CD4-positive, alpha-beta T cell treated with Interleukin-15 for 4 hours (primary cell): ENCODE measurements around the gene MTERF2.

Source experiments
- DNase-seq: peaks from one replicate; pipeline ENCODE4 v3.0.0-alpha.2; 2020; ENCODE audit warnings: low spot score

Gene MTERF2

DNA sequence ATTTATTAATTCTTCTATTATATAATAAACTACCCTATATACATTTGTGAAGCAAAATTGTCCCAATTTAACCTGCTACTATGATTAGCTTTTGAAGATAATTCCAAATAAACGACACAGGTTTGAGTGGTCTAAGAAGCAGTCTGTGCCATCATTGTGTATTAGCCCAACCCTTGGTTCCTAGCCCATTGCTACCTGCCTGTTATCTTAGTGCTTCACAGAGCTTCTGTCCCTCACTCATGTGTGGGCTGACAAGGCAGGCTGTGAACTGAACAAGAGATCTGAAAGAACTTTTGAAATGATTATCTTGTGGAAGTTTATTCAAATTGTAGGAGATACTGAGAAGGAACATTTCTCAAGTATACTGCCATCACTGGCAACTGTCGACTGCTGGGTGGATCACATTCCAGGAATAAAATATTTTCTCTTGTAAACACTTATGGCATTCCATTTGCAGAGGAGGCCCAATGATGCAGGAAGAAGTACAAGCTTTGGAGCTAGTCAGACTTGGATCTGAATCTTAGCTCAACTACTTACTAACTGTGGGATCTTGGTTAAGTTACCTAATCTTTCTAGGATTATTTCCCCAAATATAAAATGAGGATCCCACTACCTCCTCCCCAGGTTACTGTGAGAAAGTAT is 7.8 kb upstream of the MTERF2 start:
- DNase-seq = no peak

DNA sequence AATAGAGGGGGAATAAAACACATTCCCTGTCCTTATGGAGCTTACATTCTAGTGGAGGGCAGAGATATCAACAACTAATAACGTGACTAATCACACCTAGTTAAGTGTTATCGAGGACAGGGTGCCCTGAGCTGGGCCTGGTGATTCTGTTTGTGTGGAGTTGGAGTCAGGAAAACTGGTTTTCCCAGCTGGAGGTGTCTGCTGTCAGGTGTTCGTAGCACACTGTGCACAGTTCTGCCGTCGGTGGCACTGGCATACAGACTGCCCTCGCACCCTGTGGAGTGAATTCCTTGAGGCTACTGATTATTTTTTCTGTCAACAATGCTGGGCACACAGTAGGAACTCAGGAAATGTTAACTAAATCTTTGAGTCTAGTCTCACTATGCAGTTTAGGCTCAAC is 900 bp upstream of the MTERF2 start:
- no peak for DNase-seq

DNA sequence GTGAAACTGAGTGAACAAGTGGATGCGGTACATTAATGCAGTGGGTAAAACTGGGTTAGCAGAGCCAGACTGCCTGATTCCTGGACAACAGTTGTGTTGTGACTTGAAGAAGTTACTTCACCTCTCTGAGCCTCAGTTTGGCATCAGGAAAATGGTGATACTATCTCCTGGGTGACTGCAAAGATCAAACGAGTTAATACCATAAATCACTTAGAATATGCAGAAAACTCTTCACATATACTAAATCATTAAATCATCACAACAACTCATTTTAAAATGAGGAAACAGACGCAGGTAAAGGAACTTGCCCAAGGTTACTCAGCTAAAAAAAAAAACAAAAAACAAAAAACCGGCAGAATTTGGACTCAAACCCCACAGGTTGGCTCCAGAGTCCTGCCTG is 811 bp downstream of the MTERF2 start:
- no peak for DNase-seq

DNA sequence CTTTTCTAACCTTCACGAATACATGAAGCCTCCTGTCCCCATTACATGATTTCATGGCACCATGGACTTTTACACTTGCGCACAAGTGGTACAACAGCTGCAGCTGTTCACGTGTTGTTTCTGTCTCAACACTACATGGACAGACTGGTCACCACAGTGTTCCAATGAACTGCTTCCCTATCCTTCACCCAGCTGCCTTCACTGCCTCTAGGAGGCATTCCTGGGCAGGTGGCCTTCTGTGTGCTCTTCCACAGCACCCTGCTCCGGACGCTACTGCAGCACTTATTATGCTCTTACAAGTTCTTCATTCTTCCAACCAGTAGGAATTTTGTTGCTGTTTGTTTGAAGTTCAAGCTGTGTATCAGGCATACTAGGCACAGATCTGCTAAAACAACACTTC is 1.5 kb downstream of the MTERF2 start:
- DNase-seq = no peak

DNA sequence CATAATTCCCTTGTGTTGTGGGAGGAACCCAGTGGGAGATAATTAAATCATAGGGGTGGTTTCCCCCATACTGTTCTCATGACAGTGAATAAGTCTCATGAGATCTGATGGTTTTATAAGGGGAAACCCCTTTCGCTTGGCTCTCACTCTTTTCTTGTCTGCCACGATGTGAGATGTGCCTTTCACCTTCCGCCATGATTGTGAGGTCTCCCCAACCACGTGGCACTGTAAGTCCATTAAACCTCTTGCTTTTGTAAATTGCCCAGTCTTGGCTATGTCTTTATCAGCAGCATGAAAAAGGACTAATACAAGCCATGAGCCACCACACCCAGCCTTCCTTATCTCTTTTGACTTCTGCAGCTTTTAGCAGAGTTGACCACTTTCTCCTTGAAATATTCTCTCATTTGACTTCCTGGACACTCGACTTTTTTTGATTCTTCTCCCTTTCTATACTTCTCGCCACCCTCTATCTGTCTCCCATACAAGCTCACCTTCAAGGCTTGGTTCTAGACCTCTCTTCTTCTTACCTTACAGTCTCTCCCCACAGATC is 2.3 kb downstream of the MTERF2 start:
- peak; percentile 6 for DNase-seq

DNA sequence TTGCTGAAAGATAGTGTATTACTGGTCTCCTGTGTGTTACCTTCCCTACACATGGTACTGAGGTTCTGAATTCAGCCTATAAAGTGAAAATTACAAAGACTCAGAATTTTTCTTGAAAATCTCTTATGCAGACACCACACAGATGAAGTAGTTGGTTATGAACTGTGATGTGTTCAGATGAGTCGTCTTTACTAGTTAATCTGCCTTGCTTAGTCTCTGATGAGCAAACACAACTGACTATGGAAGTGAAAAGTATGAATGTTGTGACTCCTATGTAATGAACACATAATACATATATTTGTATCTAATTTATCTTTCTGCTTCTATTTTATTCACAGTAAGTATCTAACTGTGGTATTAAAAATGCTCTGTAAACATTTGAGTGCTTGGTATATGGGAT is 4.7 kb downstream of the MTERF2 start:
- DNase-seq = no peak

DNA sequence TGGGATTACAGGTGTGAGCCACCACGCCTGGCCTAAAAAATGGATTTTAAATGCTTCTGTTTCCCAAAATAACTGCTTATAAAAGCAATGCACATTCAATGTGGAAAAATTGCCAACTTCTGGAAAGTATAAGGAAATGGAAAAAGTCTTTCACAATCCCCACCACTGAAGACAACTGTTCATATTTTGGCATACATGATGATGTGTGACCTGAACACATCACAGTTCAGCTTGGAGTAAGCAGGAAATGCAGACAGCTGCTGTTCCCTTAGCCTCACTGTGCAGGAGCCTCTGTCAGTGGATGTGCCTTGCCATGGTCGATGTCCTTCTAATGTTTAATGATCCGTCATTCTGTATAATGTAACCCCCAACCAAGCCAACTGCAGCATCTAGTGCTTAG is 5.2 kb downstream of the MTERF2 start:
- DNase-seq = no peak

DNA sequence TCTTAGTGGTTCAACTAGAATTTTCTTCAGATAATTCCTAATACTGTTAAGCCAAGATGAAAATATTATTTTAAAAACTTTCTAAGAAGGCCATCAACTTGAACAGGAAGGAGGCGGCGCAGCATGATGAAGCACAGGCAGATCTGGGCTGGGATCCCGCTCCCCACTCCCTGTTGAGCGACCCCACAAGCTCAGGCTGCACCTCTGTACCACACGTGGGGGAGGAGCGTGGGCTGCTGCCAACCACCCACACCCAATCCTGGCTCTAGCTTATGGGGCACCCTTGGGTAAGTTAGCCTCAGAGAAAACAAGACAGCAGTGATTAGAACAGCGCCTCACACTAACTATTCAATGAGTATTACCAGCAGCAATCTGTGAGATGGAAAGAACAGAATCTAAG is 6.0 kb downstream of the MTERF2 start:
- DNase-seq = no peak

DNA sequence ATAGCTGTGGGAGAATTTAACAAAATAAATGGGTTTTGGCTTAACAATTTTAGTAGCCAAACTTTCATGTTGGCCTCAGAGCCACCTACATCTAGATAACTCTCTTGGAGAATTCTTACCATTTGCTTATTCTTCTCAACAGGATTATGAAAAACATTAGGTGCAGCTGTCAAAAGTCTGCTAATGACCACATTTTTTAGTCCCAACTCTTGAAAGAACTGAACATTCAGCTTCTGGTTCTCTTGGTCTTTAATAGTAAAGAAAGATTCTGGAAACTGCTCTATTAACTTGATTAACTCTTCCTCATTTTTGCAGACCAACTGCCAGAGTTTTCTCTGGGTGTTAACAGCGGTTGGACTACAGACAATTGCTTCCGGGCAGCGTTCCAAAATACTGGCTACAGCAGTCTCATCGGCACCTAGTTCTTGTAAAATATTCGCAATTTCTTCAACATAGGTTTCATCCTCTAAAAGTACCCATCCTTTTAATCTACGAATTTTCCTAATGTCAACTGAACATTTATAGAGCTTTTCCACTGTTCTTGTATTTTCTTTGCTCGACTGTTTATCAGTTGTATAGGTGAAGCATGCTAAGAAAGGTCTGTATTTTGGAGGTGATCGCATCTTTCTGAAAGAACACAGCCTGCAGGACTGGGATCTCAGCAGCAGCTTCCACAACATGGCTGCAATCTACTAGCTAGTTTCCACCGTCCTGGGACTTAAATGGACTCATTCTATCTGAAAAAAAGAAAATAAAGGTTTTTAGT is 8.7 kb downstream of the MTERF2 start:
- no peak for DNase-seq

DNA sequence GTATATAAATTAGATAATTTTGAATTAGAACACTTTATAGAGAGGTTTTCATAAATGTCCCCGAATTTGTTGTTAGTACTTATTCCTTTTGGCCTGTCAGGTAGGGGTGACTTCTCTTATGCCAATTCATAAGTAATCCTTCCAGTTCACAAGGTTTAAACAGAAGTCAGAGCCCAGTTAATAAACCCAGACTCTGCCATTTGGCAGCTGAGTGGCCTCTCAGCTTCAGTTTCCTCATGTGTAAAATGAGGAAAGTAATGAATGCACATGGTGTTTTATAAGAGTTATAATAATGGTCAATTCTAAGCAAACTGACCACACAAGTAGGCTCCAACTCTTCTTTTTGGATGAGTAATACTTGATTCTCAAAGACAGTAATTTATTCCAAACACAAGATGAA is 10.3 kb downstream of the MTERF2 start:
- no peak for DNase-seq

DNA sequence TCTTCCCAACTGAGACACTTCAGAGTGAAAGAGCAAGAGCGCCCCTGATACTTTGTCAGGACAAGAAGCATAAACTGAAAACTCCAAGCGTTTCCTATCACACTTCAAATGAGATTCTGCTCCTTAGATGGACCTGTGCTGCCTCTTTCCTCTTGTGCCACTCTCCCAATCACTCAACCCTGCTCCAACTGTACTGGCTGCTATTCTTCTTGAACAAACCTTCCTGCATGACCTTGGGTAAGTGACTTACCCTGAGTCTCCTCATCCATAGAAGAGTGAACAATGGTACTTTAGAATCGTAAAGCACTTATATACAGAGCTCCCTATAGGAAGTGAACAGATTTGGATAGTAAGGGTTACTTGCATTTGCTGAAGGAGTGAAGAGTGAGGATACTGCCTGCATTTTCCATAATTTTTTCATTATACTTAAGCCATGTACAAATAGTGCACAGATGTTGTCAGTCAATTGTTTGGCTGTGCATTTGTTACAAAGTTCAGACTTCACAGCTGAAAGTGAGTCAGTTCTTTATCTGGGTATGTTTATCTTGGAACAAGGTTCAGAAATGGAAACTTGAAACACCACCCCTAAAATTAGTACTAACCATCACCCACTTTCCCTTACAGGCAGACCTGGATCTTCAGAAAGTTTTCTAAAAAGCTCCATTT is 10.8 kb downstream of the MTERF2 start:
- no peak for DNase-seq

DNA sequence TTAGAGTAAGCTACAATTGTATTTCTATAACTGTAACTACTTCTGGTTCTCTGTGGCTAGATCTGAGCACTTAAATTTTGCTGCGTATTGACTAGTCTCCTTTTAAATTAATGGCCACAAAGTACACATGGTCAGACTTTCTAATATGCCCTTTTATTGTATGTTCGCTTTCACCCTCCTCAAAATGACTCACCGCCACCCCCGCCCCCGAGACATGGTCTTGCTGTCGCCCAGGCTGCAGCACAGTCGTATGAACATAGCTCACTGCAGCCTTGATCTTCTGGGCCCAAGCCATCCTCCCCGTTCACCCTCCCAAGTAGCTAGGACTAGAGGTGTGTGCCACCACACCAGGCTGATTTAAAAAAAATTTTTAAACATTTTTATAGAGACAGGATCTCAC is 11.8 kb downstream of the MTERF2 start:
- DNase-seq = no peak

DNA sequence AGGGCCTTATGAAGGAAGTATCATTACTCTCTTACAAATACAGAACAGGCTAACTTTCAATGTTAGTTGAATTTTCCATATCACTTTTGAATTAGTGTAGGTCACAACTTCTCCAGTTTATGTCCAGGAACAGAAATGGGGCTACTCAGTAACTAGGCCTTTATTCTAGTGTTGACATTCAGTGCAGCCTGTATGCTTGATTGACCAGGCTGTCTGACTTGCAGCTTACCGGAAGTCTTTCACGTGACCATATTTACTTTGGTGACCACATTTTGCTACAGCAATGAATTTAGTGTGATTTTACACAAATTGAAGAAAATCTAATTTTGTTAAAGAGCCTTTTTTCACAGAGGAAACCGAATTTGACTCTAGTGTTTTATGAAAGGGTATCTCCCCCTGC is 12.4 kb downstream of the MTERF2 start:
- DNase-seq = no peak

DNA sequence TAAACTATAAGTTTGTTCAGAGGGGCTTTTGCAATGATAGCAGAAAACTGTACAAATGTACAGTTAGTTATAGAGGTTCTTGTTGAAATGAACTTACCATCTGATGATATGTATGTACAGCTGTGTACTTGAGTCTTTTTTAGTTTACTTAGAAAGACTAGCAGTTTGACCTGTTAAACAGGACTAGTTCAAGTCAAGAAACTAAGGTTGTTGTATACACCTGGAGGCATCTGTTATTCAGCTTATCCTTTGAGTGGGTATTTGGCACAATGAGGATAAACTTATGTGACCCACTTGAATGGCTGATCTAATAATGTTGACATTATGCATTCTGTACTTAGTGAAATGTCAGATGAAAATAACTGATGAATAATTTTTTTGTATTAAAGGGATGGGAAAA is 13.4 kb downstream of the MTERF2 start:
- no peak for DNase-seq

DNA sequence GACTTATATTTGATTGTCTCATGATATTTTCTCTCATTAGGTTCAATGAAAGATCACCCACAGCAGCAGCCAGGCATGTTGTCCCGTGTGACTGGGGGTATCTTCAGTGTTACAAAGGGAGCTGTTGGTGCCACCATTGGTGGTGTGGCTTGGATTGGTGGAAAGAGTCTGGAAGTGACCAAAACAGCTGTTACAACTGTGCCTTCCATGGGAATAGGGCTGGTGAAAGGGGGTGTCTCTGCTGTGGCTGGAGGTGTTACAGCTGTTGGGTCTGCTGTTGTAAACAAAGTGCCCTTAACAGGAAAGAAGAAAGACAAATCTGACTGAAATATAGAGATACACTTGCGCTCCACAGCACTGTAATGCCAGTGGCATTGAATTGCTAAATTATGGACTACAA is 15.9 kb downstream of the MTERF2 start:
- no peak for DNase-seq

DNA sequence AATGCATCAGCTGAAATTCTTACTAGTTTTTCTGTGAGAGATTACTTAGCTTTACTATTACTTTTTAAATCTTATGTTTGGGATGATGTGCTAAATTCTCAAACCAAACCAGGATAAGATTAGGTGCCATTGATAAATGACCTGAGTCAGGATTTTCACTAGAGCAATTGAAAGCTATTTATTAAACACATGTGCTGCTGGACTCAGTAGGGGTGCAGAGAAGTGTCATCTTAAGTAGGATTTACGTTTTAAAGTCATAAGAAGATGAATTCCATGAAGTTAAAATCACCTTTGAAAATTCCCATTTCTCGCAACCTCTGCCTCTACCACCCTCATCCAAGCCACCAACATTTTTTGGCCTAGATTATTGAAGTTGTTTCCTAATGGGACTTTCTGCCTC is 22.4 kb downstream of the MTERF2 start:
- no peak for DNase-seq

DNA sequence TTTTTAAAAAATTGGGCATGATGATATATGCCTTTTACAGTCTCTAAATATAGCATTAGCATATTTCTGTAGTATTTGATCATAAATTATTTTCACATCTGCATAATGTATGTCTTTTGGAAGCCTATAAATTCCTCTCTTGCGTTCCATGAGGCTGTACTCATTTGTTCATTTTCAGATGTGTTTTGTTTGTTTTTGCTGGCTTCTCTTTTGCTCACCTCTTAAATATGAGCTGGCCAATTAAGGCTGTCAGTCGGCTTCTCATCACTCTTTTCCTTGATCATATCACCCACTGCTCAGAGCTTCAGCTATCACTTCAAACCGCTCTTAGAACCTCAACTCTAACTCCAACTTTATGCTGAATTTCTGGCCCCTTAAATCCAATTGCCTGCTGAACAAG is 24.7 kb downstream of the MTERF2 start:
- no peak for DNase-seq

DNA sequence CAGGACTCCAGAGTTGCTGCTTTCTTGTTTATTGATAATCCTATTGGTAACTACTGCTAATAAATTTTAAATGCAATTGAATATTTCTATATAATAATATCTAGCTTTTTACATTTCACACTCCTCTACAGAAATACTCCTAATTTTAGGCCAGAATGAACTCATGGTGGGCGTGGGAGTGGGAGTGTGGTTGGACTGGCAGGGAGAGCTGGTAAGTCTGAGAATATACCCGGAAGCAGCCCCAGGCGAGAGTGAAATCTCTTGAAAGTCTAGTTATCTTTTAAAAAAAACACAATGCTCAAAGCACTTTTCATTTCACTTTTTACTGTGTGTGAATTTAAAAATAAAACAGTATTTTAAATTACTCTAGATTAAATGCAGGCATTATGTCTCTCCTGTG is 26.5 kb downstream of the MTERF2 start:
- DNase-seq = no peak

DNA sequence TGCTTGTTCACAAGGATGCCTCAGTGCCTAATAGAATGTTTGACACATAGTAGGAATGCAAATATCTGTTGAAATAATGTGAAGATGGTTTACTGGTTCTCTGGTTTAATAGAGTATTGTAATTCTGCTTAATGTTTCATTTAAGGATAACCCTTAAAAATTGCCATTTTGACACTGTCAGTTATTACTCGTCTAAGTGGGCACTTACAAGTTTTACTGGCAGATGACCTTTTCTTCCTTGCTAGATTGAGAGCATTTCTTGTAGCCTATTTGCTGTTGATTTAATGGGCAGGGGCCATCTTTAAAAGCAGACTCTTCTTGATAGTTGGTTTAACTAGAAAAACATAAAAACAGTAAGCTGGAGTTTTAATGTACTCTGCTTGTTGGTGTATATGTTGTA is 29.4 kb downstream of the MTERF2 start:
- no peak for DNase-seq

DNA sequence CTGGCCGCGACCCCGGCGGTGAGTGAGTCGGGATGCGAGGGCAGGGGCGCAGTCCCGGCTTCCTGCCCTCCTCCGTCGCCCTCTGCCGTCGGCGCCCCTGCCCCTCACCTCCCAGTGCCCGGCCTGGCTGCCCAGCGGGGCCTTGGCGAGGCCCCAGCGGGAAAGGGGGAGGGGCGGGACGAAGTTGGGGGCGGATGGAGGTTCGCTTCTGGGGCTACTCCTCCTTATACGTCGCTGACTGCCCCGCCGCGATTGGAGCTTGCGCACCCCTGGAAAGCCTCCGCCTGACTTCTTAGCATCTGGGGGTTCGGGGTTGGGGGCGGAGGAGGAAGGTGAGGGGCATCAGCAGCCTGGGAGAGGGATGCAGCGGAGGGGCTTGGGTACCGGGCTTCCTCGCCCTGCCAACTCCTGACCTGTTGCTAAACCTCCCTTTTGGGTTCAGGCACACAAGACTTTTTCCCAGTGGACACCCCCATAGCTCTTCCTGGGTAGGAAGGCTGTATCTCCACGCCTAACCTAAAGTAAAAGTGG is 30.8 kb downstream of the MTERF2 start:
- DNase-seq = peak; percentile 36

DNA sequence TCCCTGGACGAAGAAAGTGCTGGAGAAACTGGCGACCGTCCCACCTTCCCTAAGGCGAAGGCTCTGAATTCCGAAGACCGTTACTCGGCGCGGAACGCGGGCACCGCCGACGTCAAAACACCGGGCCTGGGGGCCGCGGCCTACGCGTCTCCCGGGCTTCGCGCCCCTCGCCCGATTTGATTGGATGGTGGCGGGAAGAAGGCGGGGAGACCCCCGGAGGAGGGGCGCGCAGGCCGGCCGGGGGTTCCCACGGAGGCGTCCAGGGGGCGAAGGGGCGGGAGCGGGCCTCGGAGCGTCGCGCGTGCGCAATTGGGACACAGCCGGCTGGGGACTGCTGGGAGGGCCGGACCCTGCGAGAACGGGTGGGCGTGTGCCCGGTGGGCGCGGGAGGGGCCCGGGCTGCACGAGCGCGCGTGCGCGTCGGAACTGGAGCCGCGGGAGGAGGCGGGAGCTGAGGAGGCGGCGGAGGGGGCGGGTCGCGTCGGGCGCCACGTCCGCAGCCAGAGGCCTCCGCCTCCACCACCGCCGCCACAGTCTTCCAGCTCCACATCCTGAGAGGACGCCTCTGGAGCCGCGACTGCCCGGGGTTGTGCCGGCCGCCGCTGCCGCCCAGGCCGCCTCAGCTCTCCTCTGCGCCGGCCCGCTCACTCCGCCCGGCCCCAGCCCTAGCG is 31.4 kb downstream of the MTERF2 start, which contains the start of gene TMEM263:
TMEM263 (plus strand) TSS at position 531 of the 671 bp plus-strand sequence. CDS start 11,210 bp downstream, outside the sequence.
- peak; percentile 96 for DNase-seq
